HG02759 (cell line): Measurements from ENCODE around the gene PPP2CA.

Experiments
- ATAC-seq: cut with Tn5 transposase; IDR thresholded peaks from one replicate; pipeline ENCODE4 v1.9.1; 2021; ENCODE audit warnings: mild to moderate bottlenecking, moderate library complexity; ENCODE audit not compliant: unreplicated experiment

PPP2CA gene

GRCh38 chr5:134149571-134150303 lies 76.1 kb downstream of the PPP2CA start:
- no peak for ATAC-seq

- no peak for ATAC-seq
Observed at GRCh38 chr5:134148986-134149539, 76.8 kb downstream of the PPP2CA start.

- ATAC-seq = no peak
Observed at GRCh38 chr5:134148316-134148715, 77.6 kb downstream of the PPP2CA start.

GRCh38 chr5:134146651-134147518 lies 79.0 kb downstream of the PPP2CA start:
- ATAC-seq = no peak

GRCh38 chr5:134145779-134146581 lies 79.9 kb downstream of the PPP2CA start:
- ATAC-seq = peak; percentile 72

GRCh38 chr5:134145041-134145757 lies 80.7 kb downstream of the PPP2CA start:
- ATAC-seq = no peak
